Mammary epithelial cell (primary cell): Measurements from ENCODE around the gene PTTG1IP.

Experiments used
- EZH2 ChIP-seq: IDR thresholded peaks from 2 replicates; pipeline ENCODE4 v1.6.1; 2012; ENCODE audit warnings: low read length, inconsistent platforms, borderline replicate concordance
- TF ChIP-seq, protein P1 (sequence below), 2 donors: IDR thresholded peaks in 1 of 2; conservative IDR thresholded peaks in 1 of 2; 2 replicates each; pipeline ENCODE4 v1.5.1; 2011 to 2012; ENCODE audit warnings: inconsistent platforms in 2 of 2, low read length in 2 of 2, mild to moderate bottlenecking in 2 of 2, control low read depth in 1 of 2, low read depth in 1 of 2; ENCODE audit not compliant: insufficient read depth in 1 of 2; ENCODE audit errors: extremely low read depth in 1 of 2

DNA sequence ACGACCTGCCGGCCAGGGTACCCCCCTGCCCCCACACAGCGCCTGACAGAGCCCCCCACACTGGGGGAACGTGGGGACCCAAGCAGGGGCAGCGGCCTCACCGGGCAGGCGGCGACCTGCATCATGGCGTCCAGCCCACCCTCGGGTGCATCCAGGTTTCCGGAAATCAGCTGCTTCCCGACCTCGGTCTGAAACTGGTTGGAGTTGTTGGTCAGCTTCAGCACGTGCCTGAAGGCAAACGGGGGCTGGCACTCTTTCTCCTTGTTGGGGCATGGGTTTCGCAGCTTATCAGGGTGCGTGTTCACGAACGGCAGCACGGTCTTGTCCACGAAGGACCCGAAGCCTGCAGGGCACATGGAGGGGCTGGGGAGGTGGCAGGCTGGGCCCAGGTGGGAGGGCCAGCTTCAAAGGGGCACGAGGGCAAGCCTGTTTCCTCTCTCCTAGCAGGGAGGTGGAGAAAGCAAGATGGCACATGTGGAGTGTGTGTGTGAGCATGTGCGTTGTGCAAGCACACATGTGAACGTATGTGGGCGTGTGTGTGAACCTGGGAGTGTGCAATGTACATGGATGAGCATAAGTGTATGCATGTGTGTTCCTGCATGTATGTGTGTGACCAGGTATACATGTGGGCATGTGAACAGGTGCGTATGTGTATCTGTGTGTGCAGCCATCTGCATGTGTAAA is 28.0 kb upstream of the PTTG1IP start:
- TF ChIP-seq, protein P1, sequence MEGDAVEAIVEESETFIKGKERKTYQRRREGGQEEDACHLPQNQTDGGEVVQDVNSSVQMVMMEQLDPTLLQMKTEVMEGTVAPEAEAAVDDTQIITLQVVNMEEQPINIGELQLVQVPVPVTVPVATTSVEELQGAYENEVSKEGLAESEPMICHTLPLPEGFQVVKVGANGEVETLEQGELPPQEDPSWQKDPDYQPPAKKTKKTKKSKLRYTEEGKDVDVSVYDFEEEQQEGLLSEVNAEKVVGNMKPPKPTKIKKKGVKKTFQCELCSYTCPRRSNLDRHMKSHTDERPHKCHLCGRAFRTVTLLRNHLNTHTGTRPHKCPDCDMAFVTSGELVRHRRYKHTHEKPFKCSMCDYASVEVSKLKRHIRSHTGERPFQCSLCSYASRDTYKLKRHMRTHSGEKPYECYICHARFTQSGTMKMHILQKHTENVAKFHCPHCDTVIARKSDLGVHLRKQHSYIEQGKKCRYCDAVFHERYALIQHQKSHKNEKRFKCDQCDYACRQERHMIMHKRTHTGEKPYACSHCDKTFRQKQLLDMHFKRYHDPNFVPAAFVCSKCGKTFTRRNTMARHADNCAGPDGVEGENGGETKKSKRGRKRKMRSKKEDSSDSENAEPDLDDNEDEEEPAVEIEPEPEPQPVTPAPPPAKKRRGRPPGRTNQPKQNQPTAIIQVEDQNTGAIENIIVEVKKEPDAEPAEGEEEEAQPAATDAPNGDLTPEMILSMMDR (conservative IDR thresholded peaks at IDR 0.05 in 1 of 2, IDR thresholded peaks at IDR 0.05 in 1 of 2; ENCODE audit: extremely low read depth in 1 of 2, insufficient read depth in 1 of 2, low read depth in 1 of 2, low read length in 2 of 2): no peak
- no peak for TF ChIP-seq EZH2
